HCT116 (cell line): ENCODE data around the gene WDR17.

Experiments
- EZH2 ChIP-seq: fragments of 200-600 bp; sonication (generic); IDR thresholded peaks from 2 replicates; pipeline ENCODE4 v1.6.1; 2017; ENCODE audit warnings: antibody characterized with exemption, mixed run types
- POLR2AphosphoS5 ChIP-seq: IDR thresholded peaks from 2 replicates; pipeline ENCODE4 v1.6.1; 2011; ENCODE audit warnings: mild to moderate bottlenecking, low read depth, low read length, moderate library complexity
- SP1 ChIP-seq: IDR thresholded peaks from 2 replicates; pipeline ENCODE4 v1.6.1; 2012; ENCODE audit warnings: low read depth
- SRF ChIP-seq: IDR thresholded peaks from 2 replicates; pipeline ENCODE4 v1.6.1; 2012; ENCODE audit warnings: low read depth
- ZFX ChIP-seq: fragments of 450-650 bp; IDR thresholded peaks from 2 replicates; pipeline ENCODE4 v1.6.1; 2017
- ZNF274 ChIP-seq: fragments of 200-500 bp; sonication (Bioruptor generic); IDR thresholded peaks from 2 replicates; pipeline ENCODE4 v1.6.1; 2014; ENCODE audit warnings: mild to moderate bottlenecking, low read depth, low read length, inconsistent platforms
- TF ChIP-seq, protein P1 (sequence below), 3 experiments: fragments of 200-600 bp in 1 of 3; sonication (generic) in 1 of 3; IDR thresholded peaks in 2 of 3; conservative IDR thresholded peaks in 1 of 3; 2 replicates each; pipeline ENCODE4 v1.5.1; 2012 to 2017; ENCODE audit warnings: low read depth in 2 of 3, low read length in 2 of 3, antibody characterized with exemption in 1 of 3, borderline replicate concordance in 1 of 3, control low read depth in 1 of 3, mild to moderate bottlenecking in 1 of 3, mixed read lengths in 1 of 3, mixed run types in 1 of 3, moderate library complexity in 1 of 3; ENCODE audit not compliant: insufficient read depth in 1 of 3
- TF ChIP-seq, protein P2 (sequence below): IDR thresholded peaks from 2 replicates; pipeline ENCODE4 v1.6.1; 2012
- TF ChIP-seq, protein P3 (sequence below): IDR thresholded peaks from 2 replicates; pipeline ENCODE4 v1.6.1; 2011; ENCODE audit warnings: mild to moderate bottlenecking, low read length, moderate library complexity; ENCODE audit not compliant: insufficient replicate concordance; ENCODE audit errors: extremely low read depth

DNA sequence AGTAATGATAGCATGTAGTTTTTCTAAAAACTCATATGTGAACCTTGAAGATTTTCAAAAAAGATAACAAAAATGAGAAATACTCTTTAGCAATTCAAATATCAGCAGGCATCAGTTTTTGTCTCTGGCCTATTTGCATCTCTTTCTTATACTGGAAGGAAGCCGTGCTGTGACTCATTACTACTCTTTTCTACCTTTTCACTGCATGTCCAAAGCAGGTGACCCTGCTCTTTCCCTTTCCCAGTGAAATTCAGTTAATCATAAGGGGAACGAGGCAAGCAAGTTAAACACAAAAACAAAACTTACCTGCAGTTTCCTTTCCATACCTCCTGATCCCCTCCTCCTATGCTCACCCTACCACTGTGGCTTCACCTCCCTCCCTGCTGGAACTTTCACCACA, 120.4 kb downstream of the WDR17 start:
- TF ChIP-seq ZFX = no peak
- TF ChIP-seq, protein P1, sequence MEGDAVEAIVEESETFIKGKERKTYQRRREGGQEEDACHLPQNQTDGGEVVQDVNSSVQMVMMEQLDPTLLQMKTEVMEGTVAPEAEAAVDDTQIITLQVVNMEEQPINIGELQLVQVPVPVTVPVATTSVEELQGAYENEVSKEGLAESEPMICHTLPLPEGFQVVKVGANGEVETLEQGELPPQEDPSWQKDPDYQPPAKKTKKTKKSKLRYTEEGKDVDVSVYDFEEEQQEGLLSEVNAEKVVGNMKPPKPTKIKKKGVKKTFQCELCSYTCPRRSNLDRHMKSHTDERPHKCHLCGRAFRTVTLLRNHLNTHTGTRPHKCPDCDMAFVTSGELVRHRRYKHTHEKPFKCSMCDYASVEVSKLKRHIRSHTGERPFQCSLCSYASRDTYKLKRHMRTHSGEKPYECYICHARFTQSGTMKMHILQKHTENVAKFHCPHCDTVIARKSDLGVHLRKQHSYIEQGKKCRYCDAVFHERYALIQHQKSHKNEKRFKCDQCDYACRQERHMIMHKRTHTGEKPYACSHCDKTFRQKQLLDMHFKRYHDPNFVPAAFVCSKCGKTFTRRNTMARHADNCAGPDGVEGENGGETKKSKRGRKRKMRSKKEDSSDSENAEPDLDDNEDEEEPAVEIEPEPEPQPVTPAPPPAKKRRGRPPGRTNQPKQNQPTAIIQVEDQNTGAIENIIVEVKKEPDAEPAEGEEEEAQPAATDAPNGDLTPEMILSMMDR (IDR thresholded peaks at IDR 0.05 in 2 of 3, conservative IDR thresholded peaks at IDR 0.05 in 1 of 3; ENCODE audit: borderline replicate concordance in 1 of 3, insufficient read depth in 1 of 3, low read depth in 2 of 3, low read length in 2 of 3) = no peak
- TF ChIP-seq SP1 = no peak
- TF ChIP-seq EZH2 = no peak
- TF ChIP-seq, protein P2, sequence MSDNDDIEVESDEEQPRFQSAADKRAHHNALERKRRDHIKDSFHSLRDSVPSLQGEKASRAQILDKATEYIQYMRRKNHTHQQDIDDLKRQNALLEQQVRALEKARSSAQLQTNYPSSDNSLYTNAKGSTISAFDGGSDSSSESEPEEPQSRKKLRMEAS = no peak
- no peak for TF ChIP-seq SRF
- TF ChIP-seq, protein P3, sequence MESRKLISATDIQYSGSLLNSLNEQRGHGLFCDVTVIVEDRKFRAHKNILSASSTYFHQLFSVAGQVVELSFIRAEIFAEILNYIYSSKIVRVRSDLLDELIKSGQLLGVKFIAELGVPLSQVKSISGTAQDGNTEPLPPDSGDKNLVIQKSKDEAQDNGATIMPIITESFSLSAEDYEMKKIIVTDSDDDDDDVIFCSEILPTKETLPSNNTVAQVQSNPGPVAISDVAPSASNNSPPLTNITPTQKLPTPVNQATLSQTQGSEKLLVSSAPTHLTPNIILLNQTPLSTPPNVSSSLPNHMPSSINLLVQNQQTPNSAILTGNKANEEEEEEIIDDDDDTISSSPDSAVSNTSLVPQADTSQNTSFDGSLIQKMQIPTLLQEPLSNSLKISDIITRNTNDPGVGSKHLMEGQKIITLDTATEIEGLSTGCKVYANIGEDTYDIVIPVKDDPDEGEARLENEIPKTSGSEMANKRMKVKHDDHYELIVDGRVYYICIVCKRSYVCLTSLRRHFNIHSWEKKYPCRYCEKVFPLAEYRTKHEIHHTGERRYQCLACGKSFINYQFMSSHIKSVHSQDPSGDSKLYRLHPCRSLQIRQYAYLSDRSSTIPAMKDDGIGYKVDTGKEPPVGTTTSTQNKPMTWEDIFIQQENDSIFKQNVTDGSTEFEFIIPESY = no peak
- no peak for TF ChIP-seq POLR2AphosphoS5
- no peak for TF ChIP-seq ZNF274
